DMS153 treated with DMSO at 0.1 percent for 48 hours (cell line): Measurements from ENCODE around the gene GFOD2.

Experiments
- DNase-seq: peaks from one replicate; lab custom pipeline; 2025; ENCODE audit not compliant: unreplicated experiment; lab: John Stamatoyannopoulos, UW

Gene GFOD2

GRCh38 chr16:67733734-67734470, 14.8 kb upstream of the GFOD2 start:
- no peak for DNase-seq

- no peak for DNase-seq
These were observed 12.6 kb upstream of the GFOD2 start for GRCh38 chr16:67731753-67732095.

DNA sequence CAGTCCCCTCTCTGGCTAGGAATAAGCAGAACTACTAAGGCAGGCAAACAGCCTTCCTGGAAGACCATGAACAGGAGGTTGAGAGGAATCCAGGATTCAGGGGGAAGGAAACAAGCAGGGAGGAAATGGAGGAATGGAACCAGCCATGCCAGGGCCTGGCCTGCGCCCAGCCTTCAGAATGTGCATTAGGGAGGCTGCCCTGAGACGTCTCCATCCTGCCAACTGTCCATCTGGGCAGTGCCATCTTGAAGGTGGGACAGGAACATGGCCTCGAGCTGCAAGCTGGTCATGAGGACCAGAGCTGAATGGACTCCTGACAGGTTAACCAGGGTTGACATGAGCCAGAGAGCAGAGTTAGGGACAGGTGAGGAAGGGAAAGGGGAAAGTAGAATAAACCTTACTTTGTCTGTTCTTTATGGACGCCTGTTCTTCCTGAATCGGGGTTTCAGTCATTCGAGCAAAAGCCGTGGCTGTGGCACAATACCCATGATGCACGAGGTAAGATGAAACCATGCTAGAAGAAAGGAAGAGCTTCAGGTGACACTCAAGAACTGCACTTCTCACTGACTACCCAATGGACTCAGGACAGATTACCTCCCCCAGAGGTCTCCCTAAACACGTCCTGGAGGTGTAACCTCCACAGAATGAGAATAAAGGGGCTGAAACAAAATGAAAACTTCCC, 12.1 kb upstream of the GFOD2 start:
- DNase-seq, result no peak

DNA sequence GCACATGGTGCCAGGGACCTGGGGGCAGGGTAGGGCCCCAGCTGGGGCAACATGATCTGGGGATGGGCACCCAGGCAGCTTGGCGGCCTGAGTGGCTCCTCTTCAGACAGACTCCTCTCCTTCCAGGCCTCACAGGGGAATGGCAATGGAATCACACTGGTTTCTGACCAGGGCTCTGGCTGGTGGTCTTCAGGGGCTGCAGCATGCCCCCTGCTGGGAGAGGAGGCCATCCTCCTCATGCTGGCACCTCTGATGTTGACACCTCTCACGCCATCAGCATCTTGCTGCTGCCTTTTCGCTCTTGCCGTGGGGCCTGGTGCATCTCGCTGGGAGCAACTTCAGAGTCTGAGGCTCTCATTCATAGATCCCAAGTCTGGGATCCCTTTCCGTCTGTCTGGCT, 11.2 kb upstream of the GFOD2 start:
- DNase-seq, result no peak

GRCh38 chr16:67729636-67730248, 10.6 kb upstream of the GFOD2 start:
- no peak for DNase-seq

DNA sequence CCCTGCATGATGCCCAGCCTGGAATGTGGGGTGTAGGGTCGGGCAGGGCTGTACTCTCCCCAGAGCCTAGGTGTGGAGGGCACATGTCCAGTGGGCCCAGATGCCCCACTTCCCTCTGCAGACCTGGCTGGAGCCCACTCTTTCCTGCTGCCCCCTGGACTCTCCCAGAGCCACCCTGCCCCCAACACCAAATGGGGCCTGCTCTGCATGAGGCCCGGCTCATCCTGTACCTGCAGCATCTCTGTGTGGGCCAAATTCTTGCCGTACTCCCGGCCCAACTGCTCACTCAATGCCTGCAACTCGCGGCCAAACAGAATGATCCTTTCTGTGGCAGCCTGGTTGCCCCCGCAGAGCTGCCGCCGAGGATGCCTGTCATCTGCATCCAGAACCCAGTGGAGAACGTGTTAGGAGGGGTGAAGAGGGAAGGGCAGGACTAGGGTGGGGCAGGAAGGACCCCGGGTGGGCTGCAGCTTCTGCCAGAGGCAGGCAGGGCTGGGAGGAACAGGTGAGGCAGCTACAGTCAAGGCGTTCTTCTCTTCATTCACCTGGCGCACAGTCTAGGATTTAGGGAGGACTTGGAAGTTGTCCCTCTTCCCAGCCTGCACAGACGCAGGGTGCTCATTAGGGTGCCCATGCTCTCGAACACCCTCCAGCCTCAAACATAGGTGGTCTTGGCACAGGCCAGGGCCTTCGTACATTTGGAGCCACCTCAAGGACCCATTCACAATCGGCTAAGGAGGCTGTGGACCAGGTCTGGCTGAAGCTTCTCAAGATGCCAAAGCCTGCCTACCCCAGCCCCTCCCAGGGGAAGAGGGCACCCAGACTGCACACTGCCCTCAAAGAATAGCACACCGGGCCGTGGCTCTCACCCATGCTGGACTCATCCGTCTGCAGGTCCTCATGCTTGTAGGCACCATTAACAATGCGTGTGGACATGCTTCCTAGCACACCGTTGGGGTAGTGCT, 8.7 kb upstream of the GFOD2 start:
- no peak for DNase-seq

DNA sequence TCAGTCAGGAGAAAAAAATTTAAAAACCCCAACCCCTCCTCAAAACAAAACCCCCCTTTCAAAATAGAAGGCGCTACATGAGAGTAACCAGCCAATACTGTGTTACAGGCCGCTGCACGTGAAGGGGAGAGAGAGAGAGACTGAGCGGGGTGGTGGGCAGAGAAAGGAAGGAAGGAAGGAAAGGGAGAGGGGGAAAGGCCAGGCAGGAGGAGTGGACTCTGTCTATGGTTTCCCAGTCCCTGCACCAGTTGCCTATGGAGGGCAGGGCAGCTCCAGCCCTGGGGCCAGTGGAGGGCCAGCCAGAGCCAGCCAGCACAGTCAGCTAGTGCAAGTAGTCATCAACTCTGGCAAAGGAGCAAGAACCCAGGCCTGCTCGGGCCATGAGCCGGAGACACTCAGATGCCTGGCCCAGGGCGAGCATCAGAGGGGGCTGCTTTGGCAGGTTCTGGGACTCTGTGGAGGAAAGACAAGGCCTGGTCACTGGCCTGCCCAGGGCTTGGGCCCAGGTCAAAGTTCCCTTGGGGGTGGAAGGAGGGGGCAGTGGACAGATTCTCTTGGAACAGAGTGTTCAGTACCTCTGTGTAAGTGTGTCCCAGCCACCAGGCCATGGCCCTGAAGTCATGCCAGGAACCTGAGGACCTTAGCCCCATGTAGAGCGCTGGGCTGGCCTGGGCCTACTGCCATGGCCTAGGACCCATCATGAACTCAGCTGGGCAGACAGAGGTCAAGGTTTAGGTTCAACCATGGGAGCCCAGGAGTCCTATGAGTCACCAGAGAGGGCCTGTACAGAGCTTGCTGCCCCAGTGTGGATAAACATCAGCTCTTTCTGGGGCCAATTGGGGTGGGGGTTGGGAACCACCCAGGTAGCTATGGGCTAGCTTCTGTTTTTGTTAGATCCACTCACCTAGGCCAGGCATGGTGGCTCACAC, 7.3 kb upstream of the GFOD2 start:
- no peak for DNase-seq

DNA sequence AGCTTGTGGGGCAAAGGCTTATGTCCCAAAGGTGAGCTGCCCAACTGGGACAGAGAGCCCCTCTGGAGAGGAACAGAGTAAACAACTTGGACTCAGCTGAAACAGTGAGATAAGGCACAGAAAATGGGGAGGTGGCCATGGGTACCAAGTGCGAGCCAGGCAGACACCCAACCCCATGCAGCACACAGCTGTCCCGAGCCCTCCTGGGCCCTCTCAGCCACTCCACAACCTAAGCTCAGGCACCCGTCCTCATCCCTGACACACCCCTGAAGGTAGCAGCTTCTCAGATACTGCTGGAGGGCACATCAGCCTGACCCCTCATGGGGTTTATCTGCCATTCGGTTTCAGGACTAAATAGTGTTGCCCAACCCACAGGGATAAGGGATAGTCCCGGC, 4.8 kb upstream of the GFOD2 start:
- DNase-seq, result no peak

DNA sequence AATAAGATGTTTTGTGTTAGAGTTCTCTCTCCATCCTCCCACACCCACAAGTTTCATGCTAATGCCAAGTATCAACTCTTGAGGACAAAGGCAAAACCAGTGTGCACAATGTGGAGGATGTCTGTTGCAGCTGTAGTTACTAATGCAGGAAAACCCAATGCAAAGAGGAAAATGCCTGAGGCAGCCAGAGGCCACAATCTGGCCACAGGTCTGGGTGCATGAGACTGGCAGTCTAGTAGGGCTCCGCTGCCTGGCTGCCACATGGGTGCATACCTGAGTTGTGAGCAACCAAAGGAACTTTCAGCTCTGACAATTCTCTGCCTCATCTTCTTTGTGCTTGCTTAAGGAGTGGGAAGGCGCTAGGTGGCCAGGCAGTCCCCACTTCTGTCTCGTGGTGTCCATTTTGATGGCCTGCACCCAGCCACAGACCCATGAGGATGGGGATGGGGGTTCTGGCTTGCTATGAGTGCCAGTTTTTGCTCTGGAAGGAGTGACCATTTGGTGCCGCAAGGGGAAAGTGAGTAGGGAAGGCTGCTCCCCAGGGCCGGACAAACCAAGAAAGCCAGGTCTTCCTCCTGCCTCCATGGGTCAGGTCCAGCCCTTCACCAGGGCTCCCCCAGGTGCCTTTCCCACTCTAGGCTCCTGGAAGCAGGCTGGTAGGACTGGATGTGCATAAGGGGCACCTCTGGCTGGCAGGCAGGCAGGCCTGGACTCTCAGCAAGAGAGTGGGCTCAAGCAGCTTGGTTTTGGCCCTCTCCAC, 4.2 kb upstream of the GFOD2 start:
- DNase-seq, result no peak

DNA sequence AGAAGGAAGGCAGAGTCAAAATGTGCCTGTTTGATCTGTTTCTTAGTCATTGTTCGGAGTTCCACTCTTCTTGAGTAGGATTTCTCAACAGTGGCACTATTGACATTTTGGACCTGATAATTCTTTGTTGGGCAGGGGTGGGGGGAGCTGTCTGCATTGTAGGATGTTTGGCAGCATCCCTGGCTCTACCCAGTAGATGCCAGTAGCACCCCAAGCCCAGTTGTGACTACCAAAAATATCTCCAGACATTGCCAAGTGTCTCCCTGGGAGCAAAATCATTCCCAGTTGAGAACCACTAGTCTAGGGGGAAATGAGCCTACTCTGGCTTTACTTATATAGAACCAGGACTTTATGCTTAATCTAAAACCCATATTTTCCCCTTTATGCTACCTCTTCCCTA, 1.1 kb upstream of the GFOD2 start:
- no peak for DNase-seq

DNA sequence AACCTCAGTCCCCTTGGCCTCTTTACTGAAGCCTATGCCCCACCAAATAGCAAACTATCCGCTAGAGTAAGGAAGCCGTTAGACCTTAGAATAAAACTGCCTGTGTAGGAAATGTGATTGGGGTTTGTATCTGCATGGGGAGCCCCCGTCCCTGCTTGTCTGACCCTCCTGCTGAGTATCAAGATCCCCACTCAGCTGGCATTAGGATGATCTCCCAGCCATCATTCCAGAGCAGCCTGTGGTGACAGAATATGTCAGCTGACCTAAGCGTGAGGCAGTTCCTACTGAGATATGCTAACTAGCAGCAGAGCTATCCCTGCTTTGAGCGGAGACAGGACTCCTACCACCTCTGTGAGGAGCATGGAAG, 645 bp upstream of the GFOD2 start:
- DNase-seq, result no peak

GRCh38 chr16:67718668-67719047, 458 bp downstream of the GFOD2 start:
- DNase-seq, result no peak

DNA sequence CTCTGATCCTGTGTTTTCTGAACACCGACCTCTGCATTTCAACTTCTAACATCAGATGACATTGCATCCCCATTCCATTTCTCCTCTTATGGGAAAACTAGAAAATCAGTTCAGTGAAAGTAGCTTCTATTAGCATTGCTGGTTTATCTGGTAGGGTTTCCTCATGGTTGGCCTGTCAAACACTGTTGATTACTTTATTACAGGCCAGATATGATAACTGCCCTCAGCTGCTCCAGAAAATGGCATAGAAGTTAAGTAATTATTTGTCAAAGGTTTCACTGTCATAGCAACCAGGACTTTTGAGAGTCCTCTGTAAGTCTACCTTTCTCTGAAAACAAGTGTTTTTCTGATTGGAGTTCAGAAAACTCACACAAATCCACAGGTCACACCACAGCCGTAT, 3.0 kb downstream of the GFOD2 start:
- DNase-seq, result no peak

DNA sequence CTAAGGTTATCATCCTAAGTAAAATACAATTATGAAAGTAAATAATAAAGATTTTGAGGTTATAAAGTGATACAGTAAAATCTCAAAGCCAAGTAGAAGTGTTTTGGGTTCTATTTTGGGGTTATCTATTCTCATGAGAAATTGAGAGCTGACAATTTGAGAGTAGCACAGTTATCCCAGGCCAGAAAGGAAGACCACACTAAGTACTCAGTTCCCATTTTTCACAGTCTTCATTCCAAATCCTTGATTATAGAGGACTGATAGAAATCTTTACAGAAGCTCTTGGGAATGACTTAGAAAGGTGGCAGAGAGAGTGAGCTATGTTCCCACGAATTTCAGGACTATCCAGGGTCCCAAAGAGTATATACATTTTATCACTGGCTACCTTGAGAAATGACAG, 4.6 kb downstream of the GFOD2 start:
- DNase-seq, result no peak

DNA sequence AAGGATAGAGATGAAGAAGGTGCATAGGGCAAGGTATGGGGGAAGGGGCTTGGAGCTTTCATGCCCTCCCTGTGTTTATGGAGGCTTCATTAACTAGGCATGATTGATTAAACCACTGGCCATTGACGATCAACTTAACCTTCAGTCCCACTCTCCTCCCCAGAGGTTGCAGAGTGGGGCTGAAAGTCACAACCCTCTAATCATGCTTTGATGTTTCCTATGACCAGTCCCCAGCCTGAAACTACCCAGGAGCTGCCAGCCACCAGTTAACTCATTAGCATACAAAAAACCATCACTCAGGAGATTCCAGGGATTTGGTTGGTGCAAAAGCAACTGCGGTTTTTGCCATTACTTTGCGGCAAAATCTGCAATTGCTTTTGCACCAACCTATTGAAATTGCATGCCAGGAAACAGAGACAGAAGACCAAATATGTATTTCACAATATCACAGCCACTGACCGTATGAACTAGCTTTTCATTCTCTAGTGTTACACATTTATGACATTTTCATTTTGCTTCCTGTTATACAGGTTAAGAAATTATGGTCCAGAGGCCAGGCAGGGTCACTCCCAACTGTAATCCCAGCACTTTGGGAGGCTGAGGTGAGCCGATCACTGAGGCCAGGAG, 5.4 kb downstream of the GFOD2 start:
- no peak for DNase-seq

GRCh38 chr16:67710607-67711006, 8.5 kb downstream of the GFOD2 start:
- DNase-seq, result no peak

DNA sequence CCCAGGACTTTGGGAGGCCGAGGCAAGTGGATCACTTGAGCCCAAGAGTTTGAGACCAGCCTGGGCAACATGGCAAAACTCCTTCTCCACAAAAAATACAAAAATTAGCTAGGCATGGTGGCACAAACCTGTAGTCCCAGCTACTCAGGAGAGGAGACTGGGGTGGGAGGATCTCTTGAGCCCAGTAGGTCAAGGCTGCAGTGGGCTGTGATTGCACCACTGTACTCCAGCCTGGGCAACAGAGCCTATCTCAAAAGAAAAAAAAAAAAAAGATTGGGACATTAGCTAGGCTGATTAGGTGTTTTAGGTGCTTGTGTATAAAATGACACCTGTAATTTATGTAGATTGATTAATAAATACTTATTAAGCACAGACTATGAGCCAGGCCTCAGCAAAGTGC, 10.1 kb downstream of the GFOD2 start:
- no peak for DNase-seq

DNA sequence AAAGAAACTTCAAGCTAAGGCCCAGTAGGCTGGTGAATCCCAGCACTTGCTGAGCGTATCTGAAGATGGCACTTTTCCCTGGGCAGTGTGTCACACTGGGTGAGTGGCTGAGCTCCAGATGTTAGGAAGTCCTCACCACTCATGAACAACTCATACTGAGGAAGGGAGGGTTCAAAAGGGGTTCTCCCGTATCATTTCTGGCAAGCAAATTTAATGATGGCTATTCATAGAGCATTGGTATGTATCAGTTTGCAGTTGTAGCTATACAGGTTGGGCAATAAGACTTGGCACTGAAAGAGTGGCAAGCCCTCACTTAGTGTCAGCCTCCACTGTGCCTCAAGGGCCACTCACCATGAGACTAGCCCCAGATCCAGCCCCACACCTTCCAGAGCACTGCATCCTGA, 10.7 kb downstream of the GFOD2 start:
- DNase-seq, result no peak

DNA sequence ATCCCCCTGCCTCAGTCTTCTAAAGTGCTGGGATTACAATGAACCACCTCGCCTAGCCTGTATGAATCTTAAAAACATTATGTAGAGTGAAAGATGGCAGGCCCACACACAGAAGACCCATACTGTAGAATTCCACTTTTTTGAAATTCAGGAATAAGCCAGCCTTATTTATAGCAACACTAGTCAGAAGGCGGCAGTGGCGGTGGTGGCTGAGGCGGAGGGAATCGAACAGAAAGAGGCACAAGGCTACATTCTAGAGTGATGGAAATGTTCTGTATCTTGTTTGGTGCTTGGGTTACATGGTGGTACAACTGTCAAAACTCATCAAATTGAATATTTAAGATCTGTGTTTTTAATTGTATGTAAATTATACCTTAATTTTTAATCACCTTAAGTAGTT, 11.3 kb downstream of the GFOD2 start:
- DNase-seq, result no peak
